Common myeloid progenitor, CD34-positive (primary cell): ENCODE data around the gene CYRIA.

Experiments used
- CTCF ChIA-PET: fragments of 350-600 bp; sonication (Branson Sonifier 250); formaldehyde crosslinking; loops from one replicate; lab custom pipeline; 2021; ENCODE audit warnings: antibody characterized with exemption; lab: Charles Lee
- POLR2A ChIA-PET: fragments of 350-600 bp; sonication (Branson Sonifier 250); formaldehyde crosslinking; loops from one replicate; lab custom pipeline; 2021; ENCODE audit warnings: antibody characterized with exemption; lab: Charles Lee
- DNase-seq, 3 donors: peaks; one replicate each; pipeline versions ENCODE4 v3.0.0 to v3.0.0-alpha.2; 2013
- H3K27ac ChIP-seq, 2 experiments: 1 replicate in 1 of 2; 2 replicates in 1 of 2; pipeline ENCODE4 v1.7.0; 2013; ENCODE audit warnings: inconsistent platforms in 2 of 2, low read length in 2 of 2, mild to moderate bottlenecking in 2 of 2, low read depth in 1 of 2, moderate library complexity in 1 of 2; ENCODE audit not compliant: severe bottlenecking in 2 of 2, insufficient read depth in 1 of 2, poor library complexity in 1 of 2
- H3K27me3 ChIP-seq, 5 experiments: replicated peaks in 2 of 5; 1 replicate in 3 of 5; 2 replicates in 2 of 5; pipeline versions ENCODE4 v1.6.1 to v1.7.0; 2013; ENCODE audit warnings: low read length in 4 of 5, mild to moderate bottlenecking in 2 of 5, moderate library complexity in 2 of 5, inconsistent platforms in 1 of 5; ENCODE audit not compliant: insufficient read depth in 5 of 5, control insufficient read depth in 4 of 5
- H3K36me3 ChIP-seq, 4 experiments: 1 replicate in 2 of 4; 2 replicates in 2 of 4; pipeline versions ENCODE4 v1.6.1 to v1.7.0; 2013; ENCODE audit warnings: low read length in 3 of 4, control low read depth in 1 of 4, mild to moderate bottlenecking in 1 of 4; ENCODE audit not compliant: control insufficient read depth in 4 of 4, insufficient read depth in 4 of 4
- H3K4me1 ChIP-seq, 4 experiments: 1 replicate in 3 of 4; 2 replicates in 1 of 4; pipeline versions ENCODE4 v1.6.1 to v1.7.1; 2013; ENCODE audit warnings: low read length in 3 of 4, mild to moderate bottlenecking in 3 of 4, control low read depth in 1 of 4, inconsistent platforms in 1 of 4, moderate library complexity in 1 of 4; ENCODE audit not compliant: control insufficient read depth in 4 of 4, insufficient read depth in 4 of 4; ENCODE audit errors: control extremely low read depth in 1 of 4
- H3K4me3 ChIP-seq, 7 experiments: 1 replicate in 4 of 7; 2 replicates in 3 of 7; pipeline versions ENCODE4 v1.5.1 to v1.7.0; 2013; ENCODE audit warnings: mild to moderate bottlenecking in 7 of 7, low read length in 6 of 7, moderate library complexity in 6 of 7, inconsistent platforms in 2 of 7, low read depth in 2 of 7, control low read depth in 1 of 7; ENCODE audit not compliant: insufficient read depth in 4 of 7, control insufficient read depth in 1 of 7; ENCODE audit errors: extremely low read depth in 1 of 7
- H3K9me3 ChIP-seq, 5 experiments: 1 replicate in 4 of 5; 2 replicates in 1 of 5; pipeline versions ENCODE4 v1.6.1 to v1.7.1; 2013; ENCODE audit warnings: low read length in 4 of 5, mild to moderate bottlenecking in 2 of 5, inconsistent platforms in 1 of 5, low read depth in 1 of 5, moderate library complexity in 1 of 5; ENCODE audit not compliant: control insufficient read depth in 4 of 5, insufficient read depth in 2 of 5; ENCODE audit errors: control extremely low read depth in 1 of 5
- WGBS: methylation state at CpG from one replicate; pipeline ENCODE4 v1.1.5; 2013; ENCODE audit not compliant: insufficient coverage; 5-methylcytosine and 5-hydroxymethylcytosine counted together

Gene CYRIA

GRCh38 chr2:16640867-16641266, 24.8 kb downstream of the CYRIA start:
- no peak for DNase-seq
- ChIA-PET CTCF (interaction anchor here (1.1 kb wide), 1 partner anchor 11 kb away, joined by 3 read pairs; no protein-coding TSS in a partner anchor), POLR2A (no interaction called here)
- peaks cover 0 to 3% (median 1%) of the 10 kb centered on the region in 4 experiments for H3K36me3 ChIP-seq
- H3K27ac ChIP-seq, result no peak overlapping the region
- WGBS, result 97% methylated on average over 5 of the region's 5 CpGs
- peaks cover 5 to 25% (median 10%) of the 10 kb centered on the region in 4 experiments for H3K4me1 ChIP-seq
- H3K4me3 ChIP-seq, result no peak overlapping the region
- H3K9me3 ChIP-seq, result peaks cover 0 to 4% (median 2%) of the 10 kb centered on the region in 5 experiments
- no peaks in the 10 kb centered on the region for H3K27me3 ChIP-seq

- H3K27ac ChIP-seq, result no peak overlapping the region
- ChIA-PET POLR2A (no interaction called here), CTCF (interaction anchor here (1.1 to 1.3 kb wide), 2 partner anchors 10 to 11 kb away, joined by 3 to 4 read pairs; no protein-coding TSS in a partner anchor)
Observed at GRCh38 chr2:16640001-16640700, 25.5 kb downstream of the CYRIA start.

GRCh38 chr2:16639431-16639830, 26.2 kb downstream of the CYRIA start:
- peaks cover 5 to 33% (median 15%) of the 10 kb centered on the region in 4 experiments for H3K4me1 ChIP-seq
- H3K9me3 ChIP-seq, result peaks cover 0 to 4% (median 2%) of the 10 kb centered on the region in 5 experiments
- POLR2A ChIA-PET, result no interaction called here
- CTCF ChIA-PET, result interaction anchor here (1.1 to 1.3 kb wide), 2 partner anchors 10 to 117 kb away, joined by 4 read pairs; no protein-coding TSS in a partner anchor
- H3K27ac ChIP-seq, result no peak overlapping the region
- H3K4me3 ChIP-seq, result peak overlapping the region in 1 of 7 experiments; percentile 29
- no CpG with 5 or more reads among the region's 2 CpGs for WGBS
- no peak for DNase-seq
- H3K36me3 ChIP-seq, result peaks cover 0 to 3% (median 0%) of the 10 kb centered on the region in 4 experiments
- H3K27me3 ChIP-seq, result no peaks in the 10 kb centered on the region

More at GRCh38 chr2:16640001-16640700, 25.5 kb downstream of the CYRIA start:
- peaks cover 0 to 3% (median 0%) of the 10 kb centered on the region in 4 experiments for H3K36me3 ChIP-seq
- H3K9me3 ChIP-seq, result peaks cover 0 to 4% (median 2%) of the 10 kb centered on the region in 5 experiments
- H3K4me3 ChIP-seq, result no peak overlapping the region
- 94% methylated on average over 9 of the region's 9 CpGs for WGBS
- H3K4me1 ChIP-seq, result peaks cover 5 to 31% (median 15%) of the 10 kb centered on the region in 4 experiments
- no peak for DNase-seq
- H3K27me3 ChIP-seq, result no peaks in the 10 kb centered on the region

- H3K9me3 ChIP-seq, result peaks cover 0 to 4% (median 2%) of the 10 kb centered on the region in 5 experiments
- H3K36me3 ChIP-seq, result peaks cover 0 to 3% (median 0%) of the 10 kb centered on the region in 4 experiments
- peaks cover 5 to 33% (median 15%) of the 10 kb centered on the region in 4 experiments for H3K4me1 ChIP-seq
- no peaks in the 10 kb centered on the region for H3K27me3 ChIP-seq
- H3K27ac ChIP-seq, result no peak overlapping the region
- peak in 1 of 3 donors; percentile 49 for DNase-seq
- WGBS, result 8% methylated on average over 6 of the region's 8 CpGs
- ChIA-PET POLR2A (no interaction called here), CTCF (interaction anchor here (1.1 to 1.3 kb wide), 2 partner anchors 10 to 117 kb away, joined by 4 read pairs; no protein-coding TSS in a partner anchor)
- peak overlapping the region in 2 of 7 experiments; percentile 9 to 29 for H3K4me3 ChIP-seq
Observed at GRCh38 chr2:16638946-16639345, 26.7 kb downstream of the CYRIA start.

- no peak overlapping the region for H3K4me3 ChIP-seq
- DNase-seq, result no peak
- H3K9me3 ChIP-seq, result peaks cover 0 to 4% (median 2%) of the 10 kb centered on the region in 5 experiments
- H3K27ac ChIP-seq, result no peak overlapping the region
- CTCF ChIA-PET, result interaction anchor here (1.5 to 1.9 kb wide), 3 partner anchors 9 to 119 kb away, joined by 4 to 11 read pairs (median 7); no protein-coding TSS in a partner anchor
- POLR2A ChIA-PET, result no interaction called here
- WGBS, result no CpG with 5 or more reads among the region's 1 CpG
- H3K27me3 ChIP-seq, result no peaks in the 10 kb centered on the region
- H3K4me1 ChIP-seq, result peaks cover 5 to 49% (median 15%) of the 10 kb centered on the region in 4 experiments
- peaks cover 0 to 3% (median 0%) of the 10 kb centered on the region in 4 experiments for H3K36me3 ChIP-seq
Observed at GRCh38 chr2:16637304-16637703, 28.3 kb downstream of the CYRIA start.

GRCh38 chr2:16635791-16636699, 29.6 kb downstream of the CYRIA start:
- peak overlapping the region in 3 of 7 experiments; percentile 2 to 23 (median 15) for H3K4me3 ChIP-seq
- ChIA-PET POLR2A (no interaction called here), CTCF (interaction anchor here (0.8 to 1.9 kb wide), 7 partner anchors 10 to 121 kb away, joined by 3 to 11 read pairs (median 4); no protein-coding TSS in a partner anchor)
- no peaks in the 10 kb centered on the region for H3K27me3 ChIP-seq
- peaks cover 0 to 4% (median 2%) of the 10 kb centered on the region in 5 experiments for H3K9me3 ChIP-seq
- H3K27ac ChIP-seq, result peak overlapping the region in 1 of 2 experiments; percentile 30
- WGBS, result 37% methylated on average over 14 of the region's 15 CpGs
- H3K4me1 ChIP-seq, result peaks cover 5 to 60% (median 15%) of the 10 kb centered on the region in 4 experiments
- peaks cover 0 to 3% (median 0%) of the 10 kb centered on the region in 4 experiments for H3K36me3 ChIP-seq
- peak; percentile 25 to 81 (median 69) for DNase-seq
